ENCODE measurements around the gene ATP11A. TPM values are rescaled to one million over a fixed set of nuclear protein-coding genes. Genes with fewer than 3 reads are reported as not detected.

Gene ATP11A
- total RNA-seq, 6 experiments from 2014 or later, result 24.3 to 57.4 (median 33.1) TPM

DNA sequence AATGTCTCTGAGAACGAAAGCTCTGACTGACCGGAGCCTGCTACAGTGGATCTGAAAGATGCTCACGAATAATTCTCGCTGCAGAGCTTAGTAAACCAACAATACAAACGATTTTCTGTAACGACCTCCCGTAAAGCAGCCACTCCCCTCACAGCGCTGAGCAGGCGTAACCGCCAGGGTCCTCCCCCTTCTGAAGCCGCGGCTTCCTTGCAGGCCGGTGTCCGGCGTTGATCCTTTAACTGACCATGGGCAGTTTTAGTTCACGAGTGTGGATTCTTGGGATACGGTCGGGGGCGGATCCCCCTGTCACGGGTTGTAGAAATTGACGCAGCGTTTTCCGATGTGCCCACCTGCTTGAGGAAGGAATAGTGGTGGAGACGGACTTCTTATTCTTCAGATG, 75.9 kb downstream of the ATP11A start:
- Histone ChIP-seq H3K27me3 (no peaks in the 10 kb centered on the region), H3K9me3 (no peaks in the 10 kb centered on the region), H3K4me1 (no peaks in the 10 kb centered on the region), H3K27ac (no peak overlapping the region), H3K36me3 (no peaks in the 10 kb centered on the region), H3K4me3 (no peak overlapping the region)
- WGBS (ENCODE audit: insufficient coverage, low coverage, low lambda C conversion rate, missing lambda C conversion rate), result 94% methylated on average over 11 of the region's 24 CpGs
- no peak for TF ChIP-seq POLR2A (IDR thresholded peaks at IDR 0.05)
- TF ChIP-seq, protein P1, sequence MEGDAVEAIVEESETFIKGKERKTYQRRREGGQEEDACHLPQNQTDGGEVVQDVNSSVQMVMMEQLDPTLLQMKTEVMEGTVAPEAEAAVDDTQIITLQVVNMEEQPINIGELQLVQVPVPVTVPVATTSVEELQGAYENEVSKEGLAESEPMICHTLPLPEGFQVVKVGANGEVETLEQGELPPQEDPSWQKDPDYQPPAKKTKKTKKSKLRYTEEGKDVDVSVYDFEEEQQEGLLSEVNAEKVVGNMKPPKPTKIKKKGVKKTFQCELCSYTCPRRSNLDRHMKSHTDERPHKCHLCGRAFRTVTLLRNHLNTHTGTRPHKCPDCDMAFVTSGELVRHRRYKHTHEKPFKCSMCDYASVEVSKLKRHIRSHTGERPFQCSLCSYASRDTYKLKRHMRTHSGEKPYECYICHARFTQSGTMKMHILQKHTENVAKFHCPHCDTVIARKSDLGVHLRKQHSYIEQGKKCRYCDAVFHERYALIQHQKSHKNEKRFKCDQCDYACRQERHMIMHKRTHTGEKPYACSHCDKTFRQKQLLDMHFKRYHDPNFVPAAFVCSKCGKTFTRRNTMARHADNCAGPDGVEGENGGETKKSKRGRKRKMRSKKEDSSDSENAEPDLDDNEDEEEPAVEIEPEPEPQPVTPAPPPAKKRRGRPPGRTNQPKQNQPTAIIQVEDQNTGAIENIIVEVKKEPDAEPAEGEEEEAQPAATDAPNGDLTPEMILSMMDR (IDR thresholded peaks at IDR 0.05), result no peak
- intact Hi-C loops (cut with DNase I), result no loop called here
- DNase-seq, result no peak
- ATAC-seq, result no peak

DNA sequence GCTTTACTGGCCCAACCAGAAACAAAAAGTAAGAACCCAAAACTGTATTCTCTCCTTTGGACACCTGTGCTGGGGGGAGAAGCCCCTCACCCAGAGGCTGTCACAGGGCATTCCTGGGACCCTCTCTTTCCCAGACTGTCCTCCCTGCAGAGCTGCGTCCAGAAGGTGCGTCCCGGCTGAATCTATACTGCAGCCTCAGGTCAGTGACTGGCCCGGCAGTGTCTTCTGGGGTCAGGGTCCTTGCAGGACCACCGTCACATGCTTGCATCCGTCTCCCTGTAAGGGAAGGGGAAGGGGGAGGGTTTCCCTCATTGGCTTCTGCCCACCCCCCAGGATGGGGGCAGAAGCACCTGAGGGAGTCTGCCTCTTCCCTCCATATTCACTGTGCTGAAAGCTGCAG, 76.5 kb downstream of the ATP11A start:
- ATAC-seq, result no peak
- no peak for DNase-seq
- Histone ChIP-seq H3K36me3 (no peaks in the 10 kb centered on the region), H3K4me1 (peaks cover 0 to 3% (median 0%) of the 10 kb centered on the region in 4 donors), H3K4me3 (no peak overlapping the region), H3K9me3 (no peaks in the 10 kb centered on the region), H3K27me3 (no peaks in the 10 kb centered on the region), H3K27ac (no peak overlapping the region)
- intact Hi-C loops (cut with DNase I), result no loop called here
- WGBS (ENCODE audit: insufficient coverage, low coverage, low lambda C conversion rate, missing lambda C conversion rate), result 90% methylated on average over 2 of the region's 6 CpGs
- no peak for TF ChIP-seq POLR2A (IDR thresholded peaks at IDR 0.05)
- TF ChIP-seq, protein P1 (IDR thresholded peaks at IDR 0.05), result no peak

DNA sequence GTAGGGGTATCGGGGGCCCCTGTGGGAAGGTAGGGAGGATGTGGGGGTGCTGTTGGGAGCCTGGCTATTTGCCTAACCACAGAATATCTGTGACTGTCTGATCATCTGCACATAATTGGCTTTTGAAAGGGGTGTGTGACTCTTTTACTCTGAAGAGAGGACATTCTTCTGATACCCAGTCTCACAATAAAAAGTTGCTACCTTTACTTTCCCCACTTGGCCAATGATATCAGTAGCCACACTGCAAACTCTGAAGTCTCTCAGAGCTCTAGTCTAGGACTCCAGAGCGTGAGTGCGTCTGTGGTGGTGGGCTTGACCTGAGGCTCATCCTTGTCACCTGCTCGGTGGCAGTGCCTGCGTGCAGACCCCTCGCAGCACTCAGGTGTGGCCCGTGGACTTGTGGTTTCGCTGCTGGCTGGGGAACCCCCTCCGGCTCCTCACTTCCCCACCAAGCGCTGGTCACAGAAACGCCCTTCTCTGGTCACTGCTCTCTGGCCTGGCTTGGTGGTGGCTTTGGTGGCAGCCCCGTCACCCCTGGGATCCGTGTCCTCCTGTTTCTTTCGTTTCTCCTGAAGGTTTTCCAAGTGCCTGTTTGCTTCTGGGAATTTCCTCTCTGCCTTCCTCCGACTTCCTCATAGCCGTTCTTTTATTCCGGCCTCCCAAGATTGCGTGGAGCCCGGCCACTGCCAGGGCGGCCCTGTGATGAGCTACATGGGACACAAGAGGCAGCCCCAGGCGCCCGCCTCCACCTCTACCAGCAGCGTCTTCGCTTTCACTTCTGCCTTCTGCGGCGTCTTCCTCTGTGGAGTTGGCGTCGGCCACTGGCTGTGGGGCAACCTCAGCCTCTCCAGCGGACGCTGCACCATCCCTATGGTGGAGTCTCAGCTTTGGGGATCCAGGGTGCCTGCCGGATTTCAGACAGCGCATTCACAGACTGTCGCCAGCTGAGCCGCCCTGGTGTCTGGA, 78.0 kb downstream of the ATP11A start:
- Histone ChIP-seq H3K27me3 (no peaks in the 10 kb centered on the region), H3K9me3 (no peaks in the 10 kb centered on the region), H3K4me1 (peaks cover 0 to 10% (median 0%) of the 10 kb centered on the region in 4 donors), H3K4me3 (no peak overlapping the region), H3K27ac (no peak overlapping the region), H3K36me3 (no peaks in the 10 kb centered on the region)
- TF ChIP-seq POLR2A (IDR thresholded peaks at IDR 0.05), result no peak
- TF ChIP-seq, protein P1 (IDR thresholded peaks at IDR 0.05), result no peak
- 65% methylated on average over 18 of the region's 34 CpGs for WGBS (ENCODE audit: insufficient coverage, low coverage, low lambda C conversion rate, missing lambda C conversion rate)
- ATAC-seq (peak; percentile 66 to 80 (median 70)), DNase-seq (peak in 2 of 3 donors; percentile 61 to 70)
- intact Hi-C loops (cut with DNase I), result no loop called here

DNA sequence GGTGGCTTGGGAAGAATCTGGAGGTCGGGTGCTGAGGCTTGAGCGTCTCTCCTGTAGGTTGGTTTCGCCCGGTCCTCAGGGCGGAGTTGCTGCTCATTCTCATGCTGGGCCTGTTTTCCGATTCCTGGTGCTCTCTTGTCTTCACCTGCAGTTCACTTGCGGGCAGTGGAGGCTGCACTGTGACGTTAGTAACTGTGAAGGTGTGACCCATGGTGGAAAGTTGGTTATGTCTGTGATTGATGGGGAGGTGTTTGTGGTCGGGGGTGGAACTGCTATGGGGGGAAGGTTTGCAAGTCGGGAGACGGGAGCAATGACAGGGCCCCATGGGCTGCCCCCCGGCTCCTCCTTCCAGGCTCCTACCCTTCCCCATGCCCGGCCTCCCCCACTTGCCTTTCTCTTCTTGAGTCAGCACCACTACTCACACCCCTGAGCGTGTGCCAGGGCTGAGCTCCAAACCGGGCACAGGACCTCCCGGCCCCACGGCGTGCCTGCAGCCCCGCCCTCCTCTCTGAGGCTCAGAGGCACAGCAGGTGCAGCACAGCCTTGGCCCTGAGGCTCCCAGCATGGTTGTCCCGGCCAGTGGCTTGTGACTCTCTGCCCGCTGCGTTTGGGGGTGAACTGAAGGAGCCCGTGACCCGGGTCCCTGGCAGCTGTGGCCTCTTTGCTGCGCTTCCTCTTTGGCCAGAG, 79.1 kb downstream of the ATP11A start:
- H3K4me3 ChIP-seq, result no peak overlapping the region
- TF ChIP-seq, protein P1 (IDR thresholded peaks at IDR 0.05), result no peak
- TF ChIP-seq POLR2A (IDR thresholded peaks at IDR 0.05), result no peak
- DNase-seq (no peak), ATAC-seq (peak in 3 of 4 donors; percentile 3 to 47 (median 25))
- intact Hi-C loops (cut with DNase I), result no loop called here
- 74% methylated on average over 7 of the region's 25 CpGs for WGBS (ENCODE audit: insufficient coverage, low coverage, low lambda C conversion rate, missing lambda C conversion rate)
- no peaks in the 10 kb centered on the region for H3K27me3 ChIP-seq
- no peaks in the 10 kb centered on the region for H3K9me3 ChIP-seq
- no peak overlapping the region for H3K27ac ChIP-seq
- H3K4me1 ChIP-seq, result peaks cover 0 to 10% (median 0%) of the 10 kb centered on the region in 4 donors
- no peaks in the 10 kb centered on the region for H3K36me3 ChIP-seq
